ENCODE data around the gene NCOA7.
"Not testable (repeated sequence)": the region's sequence is repeated elsewhere in the genome, so short reads cannot be mapped to it uniquely, and the experiment has no call there.

Gene NCOA7

DNA sequence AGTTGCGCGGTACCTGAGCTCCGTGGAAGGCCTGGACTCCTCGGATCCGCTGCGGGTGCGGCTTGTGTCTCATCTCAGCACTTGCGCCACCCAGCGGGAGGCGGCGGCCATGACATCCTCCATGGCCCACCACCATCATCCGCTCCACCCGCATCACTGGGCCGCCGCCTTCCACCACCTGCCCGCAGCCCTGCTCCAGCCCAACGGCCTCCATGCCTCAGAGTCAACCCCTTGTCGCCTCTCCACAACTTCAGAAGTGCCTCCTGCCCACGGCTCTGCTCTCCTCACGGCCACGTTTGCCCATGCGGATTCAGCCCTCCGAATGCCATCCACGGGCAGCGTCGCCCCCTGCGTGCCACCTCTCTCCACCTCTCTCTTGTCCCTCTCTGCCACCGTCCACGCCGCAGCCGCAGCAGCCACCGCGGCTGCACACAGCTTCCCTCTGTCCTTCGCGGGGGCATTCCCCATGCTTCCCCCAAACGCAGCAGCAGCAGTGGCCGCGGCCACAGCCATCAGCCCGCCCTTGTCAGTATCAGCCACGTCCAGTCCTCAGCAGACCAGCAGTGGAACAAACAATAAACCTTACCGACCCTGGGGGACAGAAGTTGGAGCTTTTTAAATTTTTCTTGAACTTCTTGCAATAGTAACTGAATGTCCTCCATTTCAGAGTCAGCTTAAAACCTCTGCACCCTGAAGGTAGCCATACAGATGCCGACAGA lies 31.4 kb upstream of the NCOA7 start:
- no peak for DNase-seq

DNA sequence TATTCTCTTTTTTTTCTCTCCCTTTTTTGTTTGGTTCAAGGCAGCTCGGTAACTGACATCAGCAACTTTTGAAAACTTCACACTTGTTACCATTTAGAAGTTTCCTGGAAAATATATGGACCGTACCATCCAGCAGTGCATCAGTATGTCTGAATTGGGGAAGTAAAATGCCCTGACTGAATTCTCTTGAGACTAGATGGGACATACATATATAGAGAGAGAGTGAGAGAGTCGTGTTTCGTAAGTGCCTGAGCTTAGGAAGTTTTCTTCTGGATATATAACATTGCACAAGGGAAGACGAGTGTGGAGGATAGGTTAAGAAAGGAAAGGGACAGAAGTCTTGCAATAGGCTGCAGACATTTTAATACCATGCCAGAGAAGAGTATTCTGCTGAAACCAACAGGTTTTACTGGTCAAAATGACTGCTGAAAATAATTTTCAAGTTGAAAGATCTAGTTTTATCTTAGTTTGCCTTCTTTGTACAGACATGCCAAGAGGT lies 30.8 kb upstream of the NCOA7 start:
- DNase-seq = no peak

DNA sequence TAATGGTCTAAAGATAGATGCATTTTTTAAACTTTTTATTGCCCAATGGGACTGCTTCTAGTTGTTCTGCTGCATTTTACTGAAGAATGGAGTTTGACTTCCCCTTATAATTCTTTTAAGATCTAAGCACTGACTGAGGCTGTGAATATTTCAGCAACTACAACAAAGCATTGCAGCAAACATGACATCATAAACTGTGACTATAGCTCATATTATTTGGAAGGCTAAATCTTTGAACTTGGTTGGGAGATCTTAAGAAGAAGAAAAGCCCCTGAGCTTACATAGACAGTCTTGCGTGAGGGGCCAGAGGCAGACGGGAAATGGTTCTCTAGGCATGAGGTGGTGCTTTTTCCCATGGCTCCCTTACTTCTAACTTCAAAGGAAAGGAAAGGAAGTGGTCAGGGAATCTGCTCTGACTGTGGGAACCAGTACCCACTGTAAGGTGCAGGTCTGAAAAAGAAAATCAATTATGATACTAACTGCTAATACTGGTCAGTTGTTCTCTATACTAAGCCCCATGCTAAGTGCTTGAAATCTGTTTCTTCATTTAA lies 26.6 kb upstream of the NCOA7 start:
- no peak for DNase-seq

DNA sequence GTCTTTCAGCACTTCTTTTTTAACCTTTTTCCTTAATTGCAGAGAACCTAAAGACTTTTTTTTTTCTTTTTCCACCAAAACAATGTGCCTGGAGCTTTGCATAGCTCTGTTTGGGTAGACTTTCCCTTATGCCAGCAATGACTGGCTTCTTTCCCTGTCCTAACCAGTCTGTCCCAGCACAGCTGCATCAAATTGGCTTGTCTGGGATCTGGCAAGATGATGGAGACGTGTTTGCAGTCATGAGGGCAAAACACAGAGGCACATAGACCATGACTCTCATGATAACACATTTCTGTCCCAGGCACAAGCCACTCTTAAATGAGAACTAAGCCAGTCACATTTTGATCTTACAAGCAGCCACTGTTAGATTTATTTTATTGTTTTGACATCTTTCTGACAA lies 24.8 kb upstream of the NCOA7 start:
- no peak for DNase-seq

DNA sequence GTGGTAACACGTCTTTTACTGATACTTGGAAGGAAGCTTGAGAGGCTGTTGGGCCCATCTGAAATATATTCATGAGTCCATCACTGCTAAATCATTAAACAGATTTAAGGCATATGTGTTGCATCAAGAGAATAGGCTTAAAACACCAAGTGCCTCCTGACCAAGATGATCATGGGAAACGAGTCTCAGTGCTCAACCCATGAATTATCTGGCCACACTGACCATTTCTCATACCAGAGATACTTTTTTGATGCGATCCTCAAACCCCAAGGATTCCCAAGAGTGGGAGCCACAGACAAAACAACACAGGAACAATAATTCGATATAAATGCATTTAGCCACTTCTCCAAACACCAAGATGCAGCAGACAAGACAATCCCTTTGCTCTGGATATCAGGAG lies 24.1 kb upstream of the NCOA7 start:
- DNase-seq = no peak

DNA sequence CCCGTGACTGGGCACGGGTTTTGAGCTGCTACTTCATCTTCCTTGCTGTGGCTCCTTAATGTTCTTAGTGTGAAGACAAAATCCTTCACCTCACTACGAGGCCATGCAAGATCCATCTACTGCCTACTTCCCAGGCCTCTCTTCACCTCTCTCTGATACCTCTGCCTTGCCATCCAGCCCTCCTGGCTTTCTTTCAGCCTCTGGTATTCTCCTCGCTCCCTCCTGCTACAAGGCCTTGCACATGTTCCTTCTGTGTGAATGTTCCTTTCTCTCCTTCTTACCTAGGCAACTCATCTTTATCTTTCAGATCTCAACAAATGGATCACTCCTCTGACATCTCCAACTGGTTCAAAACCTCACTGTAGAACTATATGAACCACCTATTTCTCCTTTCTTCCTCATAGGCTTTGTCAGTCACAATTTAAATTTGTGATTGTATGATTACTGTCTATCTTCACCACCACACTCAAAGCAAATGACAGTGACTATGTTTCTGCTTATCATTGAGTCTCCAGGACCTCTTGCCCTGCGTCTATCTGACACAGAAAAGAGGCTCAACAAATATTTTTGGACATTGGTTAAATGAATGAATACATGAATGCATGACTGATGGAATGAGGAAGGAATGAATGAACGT lies 21.5 kb upstream of the NCOA7 start:
- no peak for DNase-seq

DNA sequence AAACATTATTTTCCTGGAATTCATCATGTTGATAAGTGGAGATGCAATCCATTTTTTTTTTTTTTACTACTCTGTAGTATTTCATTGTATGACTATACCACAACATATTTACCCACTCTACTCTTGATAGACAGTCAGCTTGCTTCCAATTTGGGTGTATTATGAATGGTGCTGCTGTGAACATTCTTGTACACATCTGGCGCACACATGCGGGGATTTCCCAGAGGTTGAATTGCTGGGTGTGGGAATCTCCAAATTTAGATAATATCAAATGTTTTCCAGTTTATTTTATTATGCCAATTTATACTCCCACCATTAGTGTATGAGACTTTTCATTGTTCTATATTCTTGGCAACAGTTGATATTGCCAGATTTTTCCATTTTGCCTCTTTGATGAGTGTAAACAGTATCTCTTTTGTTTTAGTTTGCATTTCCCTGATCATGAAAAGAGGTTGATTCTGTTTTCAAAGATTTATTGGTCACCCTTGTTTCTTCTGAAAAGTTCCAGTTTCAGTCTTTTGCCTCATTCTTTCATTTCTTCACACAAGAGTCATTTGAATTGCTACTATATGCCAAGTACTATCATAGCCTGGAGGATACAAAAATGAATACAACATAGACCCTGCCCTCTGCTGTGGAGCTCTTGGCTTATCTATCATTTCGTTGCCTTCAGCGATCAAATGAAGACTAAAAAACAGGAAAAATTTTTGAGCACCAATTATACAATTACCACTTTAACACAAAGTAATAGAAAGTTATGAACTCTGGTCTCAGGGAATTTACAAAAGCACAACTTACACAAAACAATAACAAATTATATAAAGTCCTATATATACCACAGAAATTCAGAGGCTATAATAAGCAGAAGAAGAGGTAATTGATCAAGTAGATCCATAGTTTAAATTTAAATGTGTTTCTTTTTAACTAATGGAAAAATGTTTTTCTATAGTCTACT lies 17.1 kb upstream of the NCOA7 start:
- DNase-seq = no peak

DNA sequence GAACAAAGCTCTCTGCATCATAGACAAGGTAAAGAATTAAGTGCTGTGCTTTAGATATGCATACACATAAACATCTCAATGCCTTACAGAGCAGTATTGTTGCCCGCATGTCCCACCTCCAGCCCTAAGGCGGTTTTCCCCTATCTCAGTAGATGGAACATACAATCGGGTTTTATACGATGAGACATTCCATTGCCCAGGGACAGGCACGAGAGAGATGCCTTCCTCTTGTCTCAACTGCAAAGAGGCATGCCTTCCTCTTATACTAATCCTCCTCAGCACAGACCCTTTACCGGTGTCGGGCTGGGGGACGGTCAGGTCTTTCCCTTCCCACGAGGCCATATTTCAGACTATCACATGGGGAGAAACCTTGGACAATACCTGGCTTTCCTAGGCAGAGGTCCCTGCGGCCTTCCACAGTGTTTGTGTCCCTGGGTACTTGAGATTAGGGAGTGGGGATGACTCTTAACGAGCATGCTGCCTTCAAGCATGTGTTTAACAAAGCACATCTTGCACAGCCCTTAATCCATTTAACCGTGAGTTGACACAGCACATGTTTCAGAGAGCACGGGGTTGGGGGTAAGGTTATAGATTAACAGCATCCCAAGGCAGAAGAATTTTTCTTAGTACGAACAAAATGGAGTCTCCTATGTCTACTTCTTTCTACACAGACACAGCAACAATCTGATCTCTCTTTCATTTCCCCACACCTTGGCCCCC lies 14.5 kb upstream of the NCOA7 start:
- DNase-seq = not testable (repeated sequence)

DNA sequence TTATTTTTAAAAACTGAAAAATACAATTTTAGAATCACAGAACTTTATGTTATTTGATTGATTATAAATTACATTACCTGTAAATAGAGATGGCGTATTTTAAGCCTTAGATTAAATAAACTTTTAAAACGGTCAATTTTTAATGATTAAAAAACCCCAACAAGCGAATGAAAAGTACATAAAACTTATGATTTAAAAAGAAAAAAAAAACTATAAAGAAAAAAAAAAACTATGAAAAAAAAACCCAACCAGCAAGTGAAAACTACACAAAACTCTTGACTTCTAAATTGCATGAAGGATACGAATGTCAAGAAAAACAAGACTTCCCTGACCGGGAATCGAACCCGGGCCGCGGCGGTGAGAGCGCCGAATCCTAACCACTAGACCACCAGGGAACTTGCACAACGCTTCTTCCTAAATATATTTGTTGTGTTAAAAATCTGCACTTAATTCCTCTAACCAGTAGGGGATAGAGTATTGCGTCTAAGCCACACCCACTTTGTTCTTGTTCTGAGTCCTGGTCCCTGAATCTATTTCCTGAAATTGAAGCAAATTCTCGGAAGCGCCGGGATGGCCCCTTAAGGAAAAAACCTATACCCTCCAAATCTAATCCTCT lies 10.7 kb upstream of the NCOA7 start:
- peak; percentile 98 for DNase-seq

DNA sequence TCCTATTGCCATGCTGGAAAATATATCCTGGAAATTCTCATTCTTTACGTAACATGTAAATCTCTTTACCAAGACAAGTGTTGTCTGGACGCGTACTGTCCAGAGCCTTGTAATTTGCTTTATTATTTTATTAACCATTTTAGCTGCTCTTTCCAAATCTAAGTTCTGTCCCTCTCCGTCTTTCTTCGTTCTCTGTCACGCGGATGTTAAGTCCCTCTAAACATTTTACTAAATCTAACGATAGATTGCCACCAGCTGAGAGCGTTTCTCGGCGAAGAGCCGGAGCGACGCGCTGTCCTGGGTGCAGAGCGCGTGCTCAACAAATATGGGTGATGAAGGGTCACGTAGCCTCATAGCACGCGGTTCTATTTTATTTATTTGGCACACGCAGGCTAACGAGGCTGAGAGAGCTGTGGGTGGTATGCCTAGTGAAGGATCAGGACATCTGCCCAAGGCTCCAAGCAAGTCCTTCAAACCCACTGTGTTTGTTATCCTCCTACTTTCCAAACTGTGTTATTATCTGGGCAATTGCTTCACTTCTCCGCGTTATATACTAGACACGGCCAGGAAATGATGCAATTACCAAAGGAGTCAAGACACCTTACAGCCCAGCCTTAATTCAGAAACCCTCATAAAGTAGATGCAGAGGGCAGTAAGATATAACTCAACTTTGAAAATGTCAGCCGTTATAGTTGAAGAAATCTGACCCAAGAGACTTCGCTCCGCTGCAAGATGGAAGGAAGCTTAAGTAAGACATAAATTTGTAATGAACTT lies 10.0 kb upstream of the NCOA7 start:
- DNase-seq = peak; percentile 88

DNA sequence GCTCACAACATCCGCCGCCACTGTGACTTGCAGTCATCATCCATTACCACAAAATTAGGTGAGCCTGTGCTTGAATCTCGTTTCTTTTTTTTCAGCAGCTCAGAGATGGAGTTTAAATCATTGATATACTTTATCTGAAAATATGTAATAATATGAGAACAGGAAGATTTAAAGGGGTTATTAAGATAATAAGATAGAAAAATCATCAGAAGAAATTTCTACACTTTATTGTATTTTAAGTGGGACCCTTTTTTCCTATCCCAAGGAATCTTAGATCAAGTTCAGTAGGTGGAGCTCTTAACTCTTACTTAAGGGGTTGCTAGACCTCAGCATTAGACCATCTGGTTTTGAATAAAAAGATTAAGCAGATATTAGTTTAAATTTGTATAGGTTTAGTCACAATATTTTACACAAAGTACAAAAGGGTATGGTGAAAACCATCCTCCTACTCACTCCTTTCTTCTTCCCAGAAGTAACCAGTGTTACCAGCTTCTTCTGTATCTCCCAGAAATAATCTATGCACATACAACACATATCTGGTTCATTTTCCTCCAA lies 9.4 kb upstream of the NCOA7 start:
- peak; percentile 43 for DNase-seq

DNA sequence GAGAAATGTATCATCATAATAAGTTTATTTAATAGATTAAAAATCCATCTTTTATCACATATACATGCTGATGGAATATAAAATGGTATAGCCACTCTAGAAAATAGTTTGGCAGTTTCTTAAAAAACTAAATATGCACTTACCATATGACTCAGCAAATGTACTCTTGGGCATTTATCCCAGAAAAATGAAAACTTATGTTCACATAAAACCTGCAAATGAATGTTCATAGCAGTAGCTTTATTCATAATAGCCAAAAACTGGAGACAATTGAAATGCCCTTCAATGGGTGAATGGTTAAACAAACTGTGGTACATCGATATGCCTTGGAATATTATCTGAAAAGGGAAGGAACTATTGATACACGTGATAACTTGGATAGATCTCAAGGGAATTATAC lies 6.4 kb upstream of the NCOA7 start:
- no peak for DNase-seq

DNA sequence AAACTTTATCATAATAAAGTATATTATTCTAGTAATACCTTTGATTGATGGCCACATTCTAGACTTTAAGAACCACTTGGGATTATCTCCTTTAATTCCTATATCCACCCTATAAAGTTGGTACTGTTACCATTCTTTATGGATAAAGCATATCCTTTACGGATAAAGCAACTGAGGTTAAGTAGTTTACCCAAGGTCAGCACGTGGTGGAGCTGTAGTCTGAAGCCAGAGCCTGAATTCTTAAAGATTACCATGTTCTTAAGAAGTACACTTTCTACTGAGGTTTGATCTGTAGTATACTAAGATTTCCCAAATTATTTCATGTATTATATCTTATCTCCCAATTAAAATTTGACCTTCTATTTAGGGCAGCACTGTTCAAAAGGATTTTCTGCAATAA lies 3.0 kb upstream of the NCOA7 start:
- DNase-seq = no peak

DNA sequence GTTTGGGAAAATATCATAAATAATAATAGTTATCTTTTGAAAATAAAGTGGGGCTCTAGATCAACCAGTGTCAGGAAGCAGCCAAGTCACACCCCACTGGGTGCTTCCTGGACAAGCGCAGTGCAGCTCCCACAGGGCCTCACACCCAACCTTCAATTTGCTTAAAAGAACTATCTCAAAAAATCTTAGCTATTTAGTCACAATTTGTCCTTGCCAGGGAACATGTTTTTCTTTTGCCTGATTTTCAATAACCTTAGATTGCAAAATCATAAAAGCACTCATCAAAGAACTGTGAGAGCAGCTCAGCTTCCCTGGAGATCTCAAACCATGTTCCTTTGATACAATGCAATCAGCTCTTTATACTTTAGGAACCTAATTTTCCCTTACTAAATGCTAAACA lies 1.6 kb upstream of the NCOA7 start:
- peak; percentile 48 for DNase-seq

DNA sequence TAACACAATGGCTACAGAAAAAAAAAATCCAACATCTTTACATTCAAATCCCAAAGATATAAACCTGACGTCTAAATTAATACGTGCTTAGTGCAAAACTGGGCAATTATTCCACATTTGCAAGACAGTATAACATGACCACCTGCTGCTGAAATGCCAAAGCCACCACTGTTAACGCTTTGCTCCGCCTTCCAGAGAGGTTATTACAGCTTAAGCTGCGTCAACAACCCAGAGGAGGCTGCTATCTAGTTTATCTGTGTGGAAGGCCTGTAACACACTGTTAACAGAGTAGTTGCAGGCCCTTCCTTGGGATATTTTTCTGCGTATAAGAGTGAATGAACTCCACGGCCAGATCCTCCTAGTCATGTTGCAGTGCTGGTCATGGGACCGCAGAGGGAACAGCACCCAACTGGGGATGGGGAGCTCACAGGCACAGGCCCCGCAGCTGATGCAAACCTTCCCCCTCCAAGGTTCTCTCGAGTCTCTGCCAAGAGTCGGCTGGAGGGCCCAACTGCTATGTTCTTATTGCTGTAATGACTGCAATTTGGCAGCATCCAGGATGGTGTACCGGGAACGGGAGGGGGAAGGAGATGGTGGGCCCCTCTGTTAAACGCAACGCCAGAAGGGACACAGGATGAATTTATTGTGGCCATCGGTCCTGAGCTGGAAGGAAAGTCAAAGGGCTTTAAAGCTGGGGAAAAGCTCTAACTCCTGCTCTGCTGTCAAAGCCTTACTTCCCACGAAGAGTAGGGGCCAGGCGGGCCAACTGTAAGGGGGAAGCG lies 993 bp upstream of the NCOA7 start:
- DNase-seq = peak; percentile 92

DNA sequence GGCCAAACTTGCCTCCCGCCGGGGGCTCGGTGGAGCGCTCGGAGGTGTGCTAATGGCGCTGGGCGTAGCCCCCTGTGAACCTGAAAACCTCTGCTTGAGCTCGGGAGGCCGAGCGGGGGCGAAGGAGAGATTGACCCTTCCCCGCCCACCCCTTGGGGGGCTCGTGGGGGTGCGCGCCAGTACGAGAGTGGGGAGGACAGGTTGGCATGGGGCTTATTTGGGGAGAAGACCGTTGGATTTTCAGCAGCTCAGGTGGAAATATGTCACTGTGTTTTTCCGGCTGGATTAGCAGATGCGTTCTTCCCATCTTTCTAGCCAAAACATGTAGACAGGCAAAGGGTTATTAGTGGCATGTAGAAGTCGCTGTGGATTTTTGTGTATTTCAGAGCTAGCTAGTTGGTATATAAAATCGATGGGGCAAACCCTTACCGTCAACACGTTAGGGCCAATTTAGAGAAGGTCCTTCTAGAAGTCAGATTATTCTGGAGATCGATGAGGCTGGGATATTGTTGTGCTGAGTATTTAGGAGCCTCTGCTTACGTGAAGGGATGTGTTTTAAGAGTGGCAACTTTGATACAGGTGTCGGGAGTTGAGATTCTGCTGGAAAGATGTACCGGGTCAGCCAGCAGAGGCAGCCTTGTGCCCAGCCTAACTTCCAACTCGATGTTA lies 525 bp downstream of the NCOA7 start:
- DNase-seq = peak; percentile 59

DNA sequence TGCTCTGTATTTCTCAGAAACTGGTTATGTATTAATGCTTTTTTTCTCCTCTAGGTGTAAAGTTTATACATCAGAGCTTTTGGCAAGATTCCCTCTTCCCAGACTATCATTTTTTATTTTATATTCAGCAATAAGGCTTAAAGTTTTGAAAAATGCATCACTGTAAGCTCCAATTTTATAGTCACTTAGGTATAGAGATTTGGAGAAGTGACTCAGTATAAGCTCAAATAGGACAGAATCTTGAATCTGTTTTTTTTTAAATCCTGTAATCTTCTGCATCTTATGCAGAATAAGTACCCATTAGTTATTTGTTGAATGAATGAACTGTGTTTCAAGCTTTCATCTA lies 1.0 kb downstream of the NCOA7 start:
- DNase-seq = no peak

DNA sequence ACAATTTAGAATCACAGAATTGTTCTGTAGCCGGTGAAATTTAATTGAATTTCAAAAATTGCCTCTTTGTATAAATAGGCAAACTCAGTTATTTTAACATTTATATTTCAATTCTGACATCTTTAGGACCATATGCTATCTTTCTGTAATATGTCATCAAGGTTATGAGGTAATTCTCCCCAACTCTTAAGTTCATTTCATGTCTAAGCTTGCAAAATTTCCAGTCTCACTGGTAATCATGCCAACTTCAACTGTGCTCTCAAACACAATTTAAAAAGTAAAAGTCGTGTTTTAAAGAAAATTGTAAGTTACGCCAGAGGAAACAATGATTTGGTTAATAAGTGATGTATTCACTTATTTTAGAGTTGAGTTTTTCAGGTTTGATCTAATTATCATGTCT lies 1.4 kb downstream of the NCOA7 start:
- DNase-seq = no peak

DNA sequence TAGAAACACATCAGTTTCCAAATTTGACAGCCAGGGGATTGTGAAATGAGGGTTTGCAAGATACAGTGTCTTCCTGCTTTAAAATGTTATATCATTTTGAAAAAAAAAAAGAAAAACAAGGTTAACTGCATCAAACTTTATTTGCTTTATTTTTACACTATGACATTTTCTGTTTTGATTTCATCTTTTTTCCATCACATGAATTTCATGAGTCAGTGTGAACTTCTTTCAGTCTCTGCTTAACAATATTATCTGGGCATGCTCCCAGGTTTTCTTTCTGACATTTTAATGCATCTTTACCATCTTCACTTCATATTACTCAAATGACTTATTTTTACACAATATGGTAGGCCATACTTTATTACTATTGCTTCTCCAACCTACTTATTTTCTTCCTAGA lies 1.9 kb downstream of the NCOA7 start:
- no peak for DNase-seq

DNA sequence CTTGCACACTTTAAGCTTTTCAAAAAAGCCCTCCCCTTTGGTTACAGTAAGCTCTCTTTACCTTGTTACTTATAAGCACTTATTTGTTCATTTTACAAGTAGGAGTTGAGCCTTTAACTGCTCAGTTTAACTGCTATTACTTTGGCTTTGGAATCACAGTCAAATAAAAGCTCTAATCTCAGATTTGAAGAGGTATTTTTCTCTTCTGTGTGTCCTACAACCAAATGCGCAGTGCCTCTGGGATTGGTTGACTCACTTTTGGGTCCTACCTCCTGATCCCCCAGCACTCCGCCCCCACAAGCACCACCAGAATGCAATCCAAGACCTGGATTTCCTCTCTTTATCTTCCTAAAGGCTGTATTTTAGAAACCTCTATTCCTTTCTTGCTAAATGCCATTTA lies 2.5 kb downstream of the NCOA7 start:
- DNase-seq = no peak
